Measurements from ENCODE around the gene SMYD4. TPM values are rescaled to one million over a fixed set of nuclear protein-coding genes. Genes with fewer than 3 reads are reported as not detected.

Gene SMYD4
- total and polyA plus RNA-seq, 10 of the 15 experiments (the other 5 are each of a cell fraction or from before 2014, with no cell fraction given): 2.1 to 18.8 (median 13.7) TPM

DNA sequence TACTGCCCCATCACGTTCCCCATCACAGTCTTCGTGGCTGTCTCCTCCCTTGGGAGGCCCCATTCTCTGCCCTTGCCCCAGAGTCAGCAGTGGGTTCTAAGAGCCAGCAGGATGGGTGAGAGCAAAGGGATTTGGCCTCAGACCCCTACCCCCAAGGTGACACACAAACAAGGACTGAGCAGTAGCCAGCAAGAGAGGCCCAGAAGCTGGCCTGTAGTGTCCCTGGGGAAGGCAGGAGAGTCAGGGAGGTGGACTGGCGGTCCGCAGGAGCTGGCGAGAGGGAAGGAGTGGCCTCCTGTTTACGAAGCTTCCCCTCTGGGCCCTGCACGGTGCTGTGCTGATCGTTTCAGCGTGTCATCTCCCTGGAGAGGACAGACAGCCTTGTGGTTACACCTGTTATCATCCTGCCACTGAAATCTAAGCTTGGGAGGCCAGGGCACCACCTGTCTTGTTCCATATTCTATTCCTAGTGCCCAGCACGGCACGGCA, 96.8 kb downstream of the SMYD4 start:
- no peak overlapping the region for H3K27ac ChIP-seq (ENCODE audit: control insufficient read depth, insufficient read depth)
- in situ Hi-C loops (cut with MboI): no loop called here
- no peaks in the 10 kb centered on the region for H3K79me2 ChIP-seq (ENCODE audit: control insufficient read depth, insufficient read depth, low read length)
- no peak for DNase-seq (ENCODE audit: low read depth, low spot score)
- H3K4me2 ChIP-seq (ENCODE audit: control insufficient read depth, insufficient read depth): no peak overlapping the region; the same call in 1 of the 2 replicates
- H3K36me3 ChIP-seq (ENCODE audit: control insufficient read depth in 2 of 2, insufficient read depth in 2 of 2, low read length in 1 of 2): peaks cover 0 to 3% of the 10 kb centered on the region in 2 experiments; a peak in 1 of 4 replicates
- no peak for FAIRE-seq
- H4K20me1 ChIP-seq (ENCODE audit: control insufficient read depth, insufficient read depth): no peaks in the 10 kb centered on the region
- ChIA-PET CTCF (interaction anchor here (1.2 kb wide), 1 partner anchor 12 kb away, joined by 5 read pairs; no protein-coding TSS in a partner anchor), RAD21 (ENCODE audit: unreplicated experiment) (interaction anchor here (0.6 to 1.5 kb wide), 2 partner anchors 12 to 90 kb away, joined by 3 to 5 read pairs; no protein-coding TSS in a partner anchor), POLR2A (interaction anchor here (0.7 to 1.1 kb wide), 2 partner anchors 16 to 37 kb away, joined by 3 read pairs; no protein-coding TSS in a partner anchor), SMC1A (ENCODE audit: uncharacterized antibody, unreplicated experiment) (interaction anchor here (0.9 to 1.4 kb wide), 3 partner anchors 11 to 131 kb away, joined by 3 to 4 read pairs (median 3); no protein-coding TSS in a partner anchor)
- peak; percentile 38 for TF ChIP-seq MEF2B (IDR thresholded peaks at IDR 0.05; ENCODE audit: partially characterized antibody, poor library complexity, severe bottlenecking)
- TF ChIP-seq, protein P1, sequence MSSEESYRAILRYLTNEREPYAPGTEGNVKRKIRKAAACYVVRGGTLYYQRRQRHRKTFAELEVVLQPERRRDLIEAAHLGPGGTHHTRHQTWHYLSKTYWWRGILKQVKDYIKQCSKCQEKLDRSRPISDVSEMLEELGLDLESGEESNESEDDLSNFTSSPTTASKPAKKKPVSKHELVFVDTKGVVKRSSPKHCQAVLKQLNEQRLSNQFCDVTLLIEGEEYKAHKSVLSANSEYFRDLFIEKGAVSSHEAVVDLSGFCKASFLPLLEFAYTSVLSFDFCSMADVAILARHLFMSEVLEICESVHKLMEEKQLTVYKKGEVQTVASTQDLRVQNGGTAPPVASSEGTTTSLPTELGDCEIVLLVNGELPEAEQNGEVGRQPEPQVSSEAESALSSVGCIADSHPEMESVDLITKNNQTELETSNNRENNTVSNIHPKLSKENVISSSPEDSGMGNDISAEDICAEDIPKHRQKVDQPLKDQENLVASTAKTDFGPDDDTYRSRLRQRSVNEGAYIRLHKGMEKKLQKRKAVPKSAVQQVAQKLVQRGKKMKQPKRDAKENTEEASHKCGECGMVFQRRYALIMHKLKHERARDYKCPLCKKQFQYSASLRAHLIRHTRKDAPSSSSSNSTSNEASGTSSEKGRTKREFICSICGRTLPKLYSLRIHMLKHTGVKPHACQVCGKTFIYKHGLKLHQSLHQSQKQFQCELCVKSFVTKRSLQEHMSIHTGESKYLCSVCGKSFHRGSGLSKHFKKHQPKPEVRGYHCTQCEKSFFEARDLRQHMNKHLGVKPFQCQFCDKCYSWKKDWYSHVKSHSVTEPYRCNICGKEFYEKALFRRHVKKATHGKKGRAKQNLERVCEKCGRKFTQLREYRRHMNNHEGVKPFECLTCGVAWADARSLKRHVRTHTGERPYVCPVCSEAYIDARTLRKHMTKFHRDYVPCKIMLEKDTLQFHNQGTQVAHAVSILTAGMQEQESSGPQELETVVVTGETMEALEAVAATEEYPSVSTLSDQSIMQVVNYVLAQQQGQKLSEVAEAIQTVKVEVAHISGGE (CRISPR knock-in tag; IDR thresholded peaks at IDR 0.05): no peak
- TF ChIP-seq POLR2A (IDR thresholded peaks at IDR 0.05; ENCODE audit: low read depth, low read length): peak; percentile 32; the same call in 1 of the 2 replicates
- H3K27me3 ChIP-seq (replicated peaks in 1 of 2; ENCODE audit: control insufficient read depth in 2 of 2, insufficient read depth in 2 of 2, low read length in 1 of 2): no peaks in the 10 kb centered on the region
- H3K4me1 ChIP-seq (ENCODE audit: control insufficient read depth, insufficient read depth, low read length): peaks cover 22% of the 10 kb centered on the region
- WGBS (ENCODE audit: insufficient coverage, insufficient replicate concordance, low lambda C conversion rate, missing lambda C conversion rate): 13% methylated on average over 11 of the region's 11 CpGs
- intact Hi-C loops (cut with micrococcal nuclease; ENCODE audit: unreplicated experiment): no loop called here
- H3K9ac ChIP-seq (ENCODE audit: control insufficient read depth, insufficient read depth, low read length): no peak overlapping the region
- ATAC-seq: peak; percentile 25; the same call in 2 of the 3 replicates
- BruUV-seq (replicated peaks): no TSS peak
- H2AFZ ChIP-seq (ENCODE audit: control insufficient read depth, low read depth, low read length): no peak overlapping the region
- H3K9me3 ChIP-seq (replicated peaks; ENCODE audit: control insufficient read depth, insufficient read depth, low read length): no peaks in the 10 kb centered on the region
- no peak overlapping the region for H3K4me3 ChIP-seq

All from GM12878 (cell line).